GM18508 (cell line): ENCODE measurements around the gene PDE1A.

Experiments
- ATAC-seq: cut with Tn5 transposase; IDR thresholded peaks from one replicate; pipeline ENCODE4 v1.9.1; 2021; ENCODE audit warnings: moderate number of reproducible peaks; ENCODE audit not compliant: insufficient read depth, unreplicated experiment

Gene PDE1A

DNA sequence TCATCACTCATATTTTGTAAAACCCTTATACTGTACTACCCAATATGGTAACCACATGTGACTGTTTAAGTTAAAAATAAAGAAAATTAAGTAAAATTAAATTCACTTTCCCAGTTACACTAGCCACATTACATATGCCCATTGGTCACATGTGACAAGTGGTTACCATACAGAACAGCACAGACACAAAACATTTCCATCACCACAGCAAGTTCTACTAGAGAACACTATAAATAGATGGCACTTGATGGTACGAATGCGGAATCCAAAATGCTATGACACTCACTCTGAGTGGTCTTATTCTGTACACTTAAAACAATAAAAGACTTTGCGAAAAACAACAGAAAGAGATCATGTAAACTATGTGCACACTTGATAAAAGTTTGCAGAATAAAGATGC lies 202.2 kb downstream of the PDE1A start:
- ATAC-seq = no peak

DNA sequence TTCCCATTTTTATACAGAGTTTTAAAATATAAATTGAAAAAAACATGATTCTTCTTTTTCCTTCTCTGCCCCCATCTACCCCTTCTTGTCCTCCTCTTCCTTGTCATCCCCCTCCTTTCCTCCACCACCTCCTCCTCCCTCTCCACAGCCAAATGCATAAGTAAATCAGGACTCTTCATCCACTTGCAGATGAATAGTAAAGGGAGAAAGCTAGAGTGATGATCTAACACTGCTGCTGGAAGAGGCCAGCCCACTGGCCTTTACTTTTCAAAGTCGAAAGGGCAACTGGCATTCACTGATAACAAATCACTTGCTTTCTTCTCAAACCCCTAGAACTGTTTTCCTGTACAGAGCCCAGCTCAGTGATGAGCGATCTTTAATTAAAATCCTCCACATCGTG lies 205.8 kb downstream of the PDE1A start:
- no peak for ATAC-seq

DNA sequence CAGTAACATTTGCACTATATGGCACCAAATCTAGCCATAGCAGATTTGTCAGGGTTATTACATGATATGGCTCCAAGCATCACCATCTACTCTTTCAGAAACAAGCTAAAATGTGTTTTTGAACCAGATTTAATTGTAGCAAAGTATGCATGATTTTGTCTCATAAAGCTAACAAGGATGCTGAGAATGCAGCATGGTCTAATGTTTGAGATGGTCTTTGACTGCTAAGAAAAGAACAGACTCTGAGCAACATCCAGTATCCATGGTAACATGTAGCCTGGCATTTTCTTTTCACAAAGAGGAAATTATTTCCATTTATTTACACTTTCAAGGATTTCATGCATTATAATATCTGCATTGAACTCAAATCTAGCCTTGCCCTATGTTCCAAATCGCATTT lies 206.5 kb downstream of the PDE1A start:
- ATAC-seq = no peak

GRCh38 chr2:182210669-182211068 lies 216.2 kb downstream of the PDE1A start:
- no peak for ATAC-seq

- no peak for ATAC-seq
These were observed 218.4 kb downstream of the PDE1A start for GRCh38 chr2:182208421-182208820.

- no peak for ATAC-seq
These were observed 219.6 kb downstream of the PDE1A start for GRCh38 chr2:182207049-182207746.

DNA sequence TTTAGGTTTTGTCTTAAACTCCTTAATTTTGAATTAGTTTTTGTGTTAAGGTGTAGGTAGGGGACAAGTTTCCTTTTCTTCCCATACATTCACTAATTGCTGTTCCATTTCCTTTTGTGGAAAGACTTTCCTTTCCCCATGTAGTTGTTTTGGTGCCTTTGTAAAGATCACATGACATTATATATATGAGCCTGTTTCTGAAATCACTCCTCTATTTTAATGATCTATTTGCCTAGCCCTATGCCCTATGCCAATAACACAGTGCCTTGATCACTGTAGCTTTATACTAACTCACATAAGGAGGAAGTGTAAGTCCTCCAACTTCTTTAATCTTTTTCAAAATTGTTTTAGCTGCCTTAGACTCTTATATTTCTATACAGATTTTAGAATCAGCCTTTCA lies 229.3 kb downstream of the PDE1A start:
- no peak for ATAC-seq

DNA sequence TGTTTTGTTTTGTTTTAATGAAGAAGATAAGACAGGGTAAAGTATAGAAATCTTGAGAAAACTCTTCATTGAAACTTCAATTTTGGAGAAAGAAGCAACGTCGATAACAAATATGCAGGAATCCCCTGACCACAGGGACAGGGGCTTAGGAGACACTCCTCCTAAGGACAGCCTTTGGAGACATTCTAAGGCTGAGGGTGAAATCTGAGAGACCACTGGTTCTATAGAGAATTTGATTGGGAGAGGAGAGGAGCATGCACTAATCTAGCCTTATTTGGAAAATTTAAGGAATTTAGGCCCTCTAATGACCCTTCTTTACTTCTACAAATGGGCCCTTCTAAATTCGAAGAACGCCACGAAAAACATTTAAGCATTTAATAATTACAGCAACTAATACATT lies 233.5 kb downstream of the PDE1A start:
- ATAC-seq = no peak

GRCh38 chr2:182191061-182191460 lies 235.8 kb downstream of the PDE1A start:
- no peak for ATAC-seq

- ATAC-seq = no peak
These were observed 239.7 kb downstream of the PDE1A start for GRCh38 chr2:182187130-182187529.

DNA sequence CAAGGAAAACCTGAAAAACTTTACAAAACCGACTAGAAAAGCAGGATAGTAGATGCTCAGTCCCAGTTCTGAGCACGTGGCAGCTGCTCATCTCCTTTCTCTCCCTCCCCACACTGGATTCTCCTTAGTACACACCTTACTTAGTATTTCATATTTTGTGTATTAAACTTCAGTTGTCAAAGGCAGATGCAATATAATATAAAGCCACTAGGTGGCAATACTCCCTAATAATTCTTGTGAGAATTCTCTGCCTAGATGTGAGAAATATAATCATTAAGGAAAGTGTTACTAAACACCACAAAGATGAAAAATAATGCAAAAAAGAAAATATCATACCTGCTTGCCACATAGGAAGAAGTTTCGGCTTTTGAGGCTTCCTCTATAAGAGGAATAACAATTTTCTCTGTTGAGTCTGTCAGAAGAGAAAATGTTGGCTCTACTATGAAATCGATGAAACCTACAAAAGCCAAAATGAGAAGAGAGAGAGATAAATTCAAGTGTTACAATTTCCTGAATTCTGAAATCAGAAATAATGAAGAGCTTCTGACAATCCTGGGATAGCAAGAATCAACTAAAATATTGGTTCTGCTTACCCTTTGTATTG lies 240.6 kb downstream of the PDE1A start:
- peak; percentile 64 for ATAC-seq

GRCh38 chr2:182182436-182182835 lies 244.4 kb downstream of the PDE1A start:
- ATAC-seq = no peak

GRCh38 chr2:182181381-182181780 lies 245.5 kb downstream of the PDE1A start:
- ATAC-seq = no peak

DNA sequence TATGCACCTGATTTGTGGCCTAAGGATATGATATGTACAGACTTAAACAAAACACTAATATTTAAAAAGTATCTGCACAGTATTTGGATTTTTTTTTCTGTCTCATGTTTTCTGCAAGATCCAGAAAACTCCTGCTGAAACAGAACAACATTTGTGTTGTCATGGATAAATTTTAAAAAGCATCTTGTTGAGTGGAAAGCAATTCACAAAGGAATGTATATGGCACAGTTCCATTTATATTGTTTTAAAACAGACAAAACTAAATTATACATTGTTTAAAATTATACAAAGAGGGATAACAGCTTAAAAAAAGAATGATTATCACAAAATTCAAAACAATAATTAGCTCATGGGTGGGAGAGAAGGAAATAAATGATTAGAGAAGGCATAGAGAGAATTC lies 247.7 kb downstream of the PDE1A start:
- ATAC-seq = no peak

DNA sequence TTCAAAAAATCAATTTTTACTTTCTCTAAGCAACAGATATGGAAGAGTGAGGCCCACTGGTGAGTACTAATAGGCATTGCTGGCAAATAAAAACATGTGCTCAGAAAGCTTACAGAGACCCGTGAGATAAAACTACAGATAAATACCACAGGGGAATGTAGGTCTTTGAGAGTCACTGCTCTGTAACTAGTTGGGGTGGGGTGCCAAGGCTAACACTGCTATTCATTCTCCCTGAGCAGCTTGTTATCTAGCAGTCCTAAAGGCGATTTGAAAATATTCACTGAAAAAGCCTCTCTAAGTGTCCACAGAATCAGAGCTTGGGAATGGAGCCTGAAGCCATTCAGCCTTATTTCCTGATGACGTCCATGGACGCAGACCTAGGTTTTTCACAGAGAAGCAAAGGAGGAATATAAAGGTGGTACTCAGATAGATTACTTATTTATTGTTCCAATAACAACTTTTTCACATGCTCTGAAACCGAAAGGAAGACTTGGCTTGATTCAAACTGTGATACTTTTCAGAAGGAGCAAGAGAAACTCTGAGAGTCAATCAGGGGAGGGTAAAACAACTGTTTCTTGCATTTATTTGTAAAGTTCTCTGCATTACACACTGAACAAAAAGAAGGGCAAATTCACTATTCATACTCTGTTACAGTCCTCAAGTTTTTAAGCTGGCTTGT lies 252.8 kb downstream of the PDE1A start:
- no peak for ATAC-seq

GRCh38 chr2:182170341-182170740 lies 256.5 kb downstream of the PDE1A start:
- ATAC-seq = no peak

- no peak for ATAC-seq
These were observed 259.0 kb downstream of the PDE1A start for GRCh38 chr2:182167882-182168281.

DNA sequence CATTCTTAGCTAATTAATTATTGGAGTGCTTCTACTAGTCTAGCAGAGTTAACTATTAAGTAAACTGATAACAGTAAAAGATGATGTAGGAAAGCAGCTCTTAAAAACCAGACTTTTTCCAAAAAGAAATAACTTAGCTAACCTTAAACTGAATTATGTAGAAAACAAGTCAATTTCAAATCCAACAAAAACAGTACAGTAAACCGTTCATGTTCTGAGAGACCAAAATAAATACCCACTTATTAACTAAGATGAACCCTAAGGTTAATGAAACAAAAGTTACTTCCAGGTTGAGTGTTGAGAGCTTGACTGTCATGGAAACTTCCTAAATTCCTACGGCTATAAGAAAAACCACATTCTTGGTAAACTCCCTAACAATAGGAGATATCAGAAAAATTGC lies 260.0 kb downstream of the PDE1A start:
- ATAC-seq = no peak

DNA sequence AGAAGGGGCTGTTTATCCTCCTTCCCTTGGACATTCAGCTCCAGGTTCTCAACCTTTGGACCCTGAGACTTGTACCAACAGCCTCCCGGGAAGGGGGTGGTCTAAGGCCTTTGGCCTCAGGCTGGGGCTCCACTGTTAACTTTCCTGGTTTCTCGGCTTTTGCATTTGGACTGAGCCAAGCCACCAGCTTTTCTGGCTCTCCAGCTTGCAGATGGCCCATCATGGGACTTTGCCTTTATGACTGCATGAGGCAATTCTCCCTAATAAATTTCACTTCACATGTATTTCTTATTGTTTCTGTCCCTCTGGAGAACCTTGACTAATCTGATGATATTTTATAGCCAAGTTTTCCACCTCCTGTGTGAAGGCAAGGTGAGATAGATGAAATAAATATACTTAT lies 260.4 kb downstream of the PDE1A start:
- no peak for ATAC-seq

- no peak for ATAC-seq
These were observed 261.6 kb downstream of the PDE1A start for GRCh38 chr2:182165202-182165601.

DNA sequence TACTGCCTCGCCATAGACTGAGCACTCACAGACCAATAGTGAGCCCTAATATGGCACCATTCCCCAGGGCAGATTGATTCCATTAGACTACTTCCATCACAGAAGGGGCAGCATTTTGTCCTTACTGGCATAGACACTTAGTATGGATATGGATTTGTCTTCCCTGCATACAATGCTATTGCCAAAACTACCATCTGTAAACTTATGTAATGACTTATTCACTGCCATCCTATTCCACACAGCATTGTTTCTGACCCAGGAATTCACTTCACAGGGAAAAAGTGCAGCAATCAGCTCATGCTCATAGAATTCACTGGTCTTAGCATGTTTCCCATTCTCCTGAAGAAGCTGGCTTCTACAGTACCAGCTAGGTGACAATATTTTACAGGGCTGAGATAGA lies 262.1 kb downstream of the PDE1A start:
- ATAC-seq = no peak

GRCh38 chr2:182163878-182164277 lies 263.0 kb downstream of the PDE1A start:
- no peak for ATAC-seq
